ENCODE measurements around the gene BCL7A.

The BCL7A gene

DNA sequence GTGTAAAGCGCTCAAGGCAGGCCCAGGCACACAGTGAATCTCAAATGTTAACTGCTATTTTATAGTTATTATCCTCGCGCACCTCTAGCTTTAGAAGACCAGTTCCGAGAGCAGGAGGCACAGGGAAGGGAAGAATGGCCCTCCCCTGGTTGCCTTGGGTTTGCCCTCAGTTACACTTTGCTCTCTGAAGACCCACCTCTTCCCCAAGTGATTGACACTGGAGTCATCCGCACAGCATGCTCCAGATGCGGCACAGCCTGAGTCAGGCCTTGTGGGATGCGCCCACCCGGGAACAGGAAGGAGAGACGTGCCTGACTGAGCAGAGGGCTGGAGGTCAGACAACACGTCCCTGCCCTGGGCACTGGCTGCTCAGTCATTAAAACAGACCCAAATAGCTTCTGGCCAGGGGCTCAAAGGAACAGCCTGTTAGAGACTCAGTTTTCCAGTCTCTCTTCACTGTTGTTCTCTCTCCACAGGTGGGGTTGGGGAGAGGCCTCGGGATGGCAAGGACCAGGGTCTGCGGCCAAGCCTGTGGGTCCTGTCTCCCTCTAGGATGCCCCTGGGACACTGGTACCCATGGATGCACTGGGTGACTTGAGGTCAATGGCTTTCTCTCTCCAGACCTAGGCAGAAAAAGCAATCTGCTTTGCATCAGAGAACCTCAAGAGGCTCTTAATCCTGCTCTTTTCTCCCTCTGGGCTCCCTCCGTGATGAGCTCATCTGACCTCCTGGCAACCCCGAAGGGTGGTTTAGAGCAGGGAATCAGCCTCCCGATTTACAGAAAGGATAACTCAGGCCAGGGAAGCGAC lies 43.3 kb downstream of the BCL7A start:
- no peak overlapping the region for H2AFZ ChIP-seq (ENCODE audit: low read length)
- peaks cover 46% of the 10 kb centered on the region for H3K4me1 ChIP-seq (ENCODE audit: insufficient read depth, low read length, poor library complexity, severe bottlenecking)
- H3K9me2 ChIP-seq (replicated peaks; ENCODE audit: low read depth, low read length): no peaks in the 10 kb centered on the region
- peaks cover 17% of the 10 kb centered on the region; the same call in 1 of the 2 replicates for H3K36me3 ChIP-seq (ENCODE audit: insufficient read depth, low read length)
- peak overlapping the region; percentile 77 for H3K4me2 ChIP-seq (ENCODE audit: low read depth, low read length, poor library complexity, severe bottlenecking)
- peaks cover 31% of the 10 kb centered on the region for H3K79me2 ChIP-seq (ENCODE audit: insufficient read depth, low read length)
- peaks cover 8% of the 10 kb centered on the region; the same call in 1 of the 2 replicates for H3F3A ChIP-seq (ENCODE audit: low read depth)
- peaks cover 5% of the 10 kb centered on the region for H4K20me1 ChIP-seq (ENCODE audit: insufficient read depth, low read length, poor library complexity, severe bottlenecking)
- H3K9me3 ChIP-seq (ENCODE audit: insufficient read depth, low read depth, low read length): no peaks in the 10 kb centered on the region
- no peak for TF ChIP-seq EZH2phosphoT487 (IDR thresholded peaks at IDR 0.05; ENCODE audit: borderline replicate concordance)
- TF ChIP-seq, protein P1, sequence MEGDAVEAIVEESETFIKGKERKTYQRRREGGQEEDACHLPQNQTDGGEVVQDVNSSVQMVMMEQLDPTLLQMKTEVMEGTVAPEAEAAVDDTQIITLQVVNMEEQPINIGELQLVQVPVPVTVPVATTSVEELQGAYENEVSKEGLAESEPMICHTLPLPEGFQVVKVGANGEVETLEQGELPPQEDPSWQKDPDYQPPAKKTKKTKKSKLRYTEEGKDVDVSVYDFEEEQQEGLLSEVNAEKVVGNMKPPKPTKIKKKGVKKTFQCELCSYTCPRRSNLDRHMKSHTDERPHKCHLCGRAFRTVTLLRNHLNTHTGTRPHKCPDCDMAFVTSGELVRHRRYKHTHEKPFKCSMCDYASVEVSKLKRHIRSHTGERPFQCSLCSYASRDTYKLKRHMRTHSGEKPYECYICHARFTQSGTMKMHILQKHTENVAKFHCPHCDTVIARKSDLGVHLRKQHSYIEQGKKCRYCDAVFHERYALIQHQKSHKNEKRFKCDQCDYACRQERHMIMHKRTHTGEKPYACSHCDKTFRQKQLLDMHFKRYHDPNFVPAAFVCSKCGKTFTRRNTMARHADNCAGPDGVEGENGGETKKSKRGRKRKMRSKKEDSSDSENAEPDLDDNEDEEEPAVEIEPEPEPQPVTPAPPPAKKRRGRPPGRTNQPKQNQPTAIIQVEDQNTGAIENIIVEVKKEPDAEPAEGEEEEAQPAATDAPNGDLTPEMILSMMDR (conservative IDR thresholded peaks at IDR 0.05; ENCODE audit: low read length): no peak
- peak overlapping the region; percentile 76 for H3K4me3 ChIP-seq (ENCODE audit: low read length, poor library complexity, severe bottlenecking)
- H3K27me3 ChIP-seq (ENCODE audit: insufficient read depth, low read length, poor library complexity, severe bottlenecking): no peaks in the 10 kb centered on the region
- peak overlapping the region; percentile 77 for H3K9ac ChIP-seq (ENCODE audit: low read depth, low read length, poor library complexity, severe bottlenecking)

DNA sequence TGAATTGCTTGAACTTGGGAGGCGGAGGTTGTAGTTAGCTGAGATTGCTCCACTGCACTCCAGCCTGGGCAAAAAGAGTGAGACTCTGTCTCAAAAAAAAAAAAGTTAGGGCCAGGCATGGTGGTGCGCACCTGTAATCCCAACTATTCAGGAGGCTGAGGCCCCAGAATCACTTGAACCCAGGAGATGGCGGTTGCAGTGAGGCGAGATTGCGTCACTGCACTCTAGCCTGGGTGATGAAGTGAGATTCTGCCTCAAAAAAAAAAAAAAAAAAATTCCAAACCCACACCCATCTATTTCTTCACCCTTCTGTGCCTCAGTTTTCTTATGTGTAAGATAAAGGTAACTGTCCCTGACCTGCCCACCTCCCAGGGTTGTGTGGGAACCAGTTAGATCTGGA lies 45.9 kb downstream of the BCL7A start:
- H3K4me1 ChIP-seq (ENCODE audit: insufficient read depth, low read length, poor library complexity, severe bottlenecking): peaks cover 46% of the 10 kb centered on the region
- H3K9ac ChIP-seq (ENCODE audit: low read depth, low read length, poor library complexity, severe bottlenecking): peak overlapping the region; percentile 69
- H3K27me3 ChIP-seq (ENCODE audit: insufficient read depth, low read length, poor library complexity, severe bottlenecking): no peaks in the 10 kb centered on the region
- TF ChIP-seq, protein P1 (conservative IDR thresholded peaks at IDR 0.05; ENCODE audit: low read length): no peak
- no peak for TF ChIP-seq EZH2phosphoT487 (IDR thresholded peaks at IDR 0.05; ENCODE audit: borderline replicate concordance)
- peaks cover 31% of the 10 kb centered on the region for H3K79me2 ChIP-seq (ENCODE audit: insufficient read depth, low read length)
- H3K4me2 ChIP-seq (ENCODE audit: low read depth, low read length, poor library complexity, severe bottlenecking): peak overlapping the region; percentile 77
- no peaks in the 10 kb centered on the region for H3K9me3 ChIP-seq (ENCODE audit: insufficient read depth, low read depth, low read length)
- H3K36me3 ChIP-seq (ENCODE audit: insufficient read depth, low read length): no peaks in the 10 kb centered on the region
- H3K4me3 ChIP-seq (ENCODE audit: low read length, poor library complexity, severe bottlenecking): peak overlapping the region; percentile 63
- peaks cover 5% of the 10 kb centered on the region for H4K20me1 ChIP-seq (ENCODE audit: insufficient read depth, low read length, poor library complexity, severe bottlenecking)
- H2AFZ ChIP-seq (ENCODE audit: low read length): peak overlapping the region; percentile 43; the same call in 1 of the 2 replicates
- no peaks in the 10 kb centered on the region for H3K9me2 ChIP-seq (replicated peaks; ENCODE audit: low read depth, low read length)
- H3F3A ChIP-seq (ENCODE audit: low read depth): peaks cover 8% of the 10 kb centered on the region; the same call in 1 of the 2 replicates

DNA sequence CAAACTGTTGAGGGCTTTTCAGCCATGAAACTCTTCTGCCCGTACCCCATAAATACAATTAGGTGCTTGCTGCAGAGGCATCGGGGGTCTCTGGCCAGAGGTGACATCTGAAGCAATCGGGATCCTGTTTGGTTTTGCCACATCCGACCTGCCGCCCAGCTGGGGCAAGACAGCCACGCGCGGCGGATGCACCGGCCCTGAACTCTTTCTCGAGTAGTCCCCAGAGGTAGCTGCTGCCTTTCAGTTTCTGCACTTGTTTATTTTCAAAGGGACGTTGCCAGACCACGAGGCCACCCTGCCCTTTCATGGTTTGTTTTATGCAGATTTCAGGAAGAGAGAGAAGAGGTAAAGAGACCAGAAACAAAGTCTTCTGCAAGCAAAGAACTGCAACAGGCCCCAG lies 46.3 kb downstream of the BCL7A start:
- peaks cover 46% of the 10 kb centered on the region for H3K4me1 ChIP-seq (ENCODE audit: insufficient read depth, low read length, poor library complexity, severe bottlenecking)
- H3K27me3 ChIP-seq (ENCODE audit: insufficient read depth, low read length, poor library complexity, severe bottlenecking): no peaks in the 10 kb centered on the region
- no peaks in the 10 kb centered on the region for H3K9me2 ChIP-seq (replicated peaks; ENCODE audit: low read depth, low read length)
- H4K20me1 ChIP-seq (ENCODE audit: insufficient read depth, low read length, poor library complexity, severe bottlenecking): peaks cover 5% of the 10 kb centered on the region
- no peaks in the 10 kb centered on the region for H3K36me3 ChIP-seq (ENCODE audit: insufficient read depth, low read length)
- peak overlapping the region; percentile 63 for H3K4me3 ChIP-seq (ENCODE audit: low read length, poor library complexity, severe bottlenecking)
- H2AFZ ChIP-seq (ENCODE audit: low read length): peak overlapping the region; percentile 43
- H3K9ac ChIP-seq (ENCODE audit: low read depth, low read length, poor library complexity, severe bottlenecking): peak overlapping the region; percentile 69
- no peak for TF ChIP-seq EZH2phosphoT487 (IDR thresholded peaks at IDR 0.05; ENCODE audit: borderline replicate concordance)
- TF ChIP-seq, protein P1 (conservative IDR thresholded peaks at IDR 0.05; ENCODE audit: low read length): no peak
- H3K9me3 ChIP-seq (ENCODE audit: insufficient read depth, low read depth, low read length): no peaks in the 10 kb centered on the region
- peaks cover 31% of the 10 kb centered on the region for H3K79me2 ChIP-seq (ENCODE audit: insufficient read depth, low read length)
- peak overlapping the region; percentile 77 for H3K4me2 ChIP-seq (ENCODE audit: low read depth, low read length, poor library complexity, severe bottlenecking)
- peaks cover 8% of the 10 kb centered on the region; the same call in 1 of the 2 replicates for H3F3A ChIP-seq (ENCODE audit: low read depth)
